ENCODE data around the gene PKP3.

GRCh38 chr11:417652-418342, 23.8 kb downstream of the PKP3 start:
- TF ChIP-seq CTCF (IDR thresholded peaks at IDR 0.05; ENCODE audit: borderline replicate concordance, extremely low read depth, low read length, poor library complexity, severe bottlenecking) (no peak), EZH2 (IDR thresholded peaks at IDR 0.05; ENCODE audit: borderline replicate concordance, low read depth, low read length, severe bottlenecking) (no peak)

All from DND-41 (cell line).